Motor neuron (in vitro differentiated cells): ENCODE results near the gene PTPRM. TPM values are rescaled to one million over a fixed set of nuclear protein-coding genes. Genes with fewer than 3 reads are reported as not detected.
A peak's percentile ranks its signal among the peaks of the same experiment; 100 is the strongest.

Experiments
- ATAC-seq, 8 experiments: fragments of 200-7000 bp; cut with Tn5 transposase; replicated peaks in 6 of 8; 2 replicates each; pipeline ENCODE4 v1.8.0; 2021; ENCODE audit warnings: mild to moderate bottlenecking in 8 of 8, moderate library complexity in 8 of 8
- H3K27ac ChIP-seq, 2 donors: fragments of 250-450 bp; sonication (Bioruptor Pico); 2 replicates each; pipeline ENCODE4 v1.9.0; 2021; ENCODE audit warnings: antibody characterized with exemption in 2 of 2, mild to moderate bottlenecking in 2 of 2, moderate library complexity in 1 of 2
- H3K4me1 ChIP-seq, 2 donors: fragments of 250-450 bp; sonication (Bioruptor Pico); replicated peaks in 1 of 2; 2 replicates each; pipeline ENCODE4 v1.6.1; 2021; ENCODE audit warnings: antibody characterized with exemption in 2 of 2, mild to moderate bottlenecking in 2 of 2, moderate library complexity in 1 of 2
- H3K4me3 ChIP-seq, 5 donors: fragments of 250-450 bp; sonication (Bioruptor Pico); 2 replicates each; pipeline ENCODE4 v1.9.0; 2021; ENCODE audit warnings: antibody characterized with exemption in 5 of 5, mild to moderate bottlenecking in 5 of 5, moderate library complexity in 4 of 5
- WGBS, 10 experiments: fragments of 450-650 bp; shearing (Covaris generic); methylation state at CpG; one replicate each; pipeline ENCODE4 v1.0.0; 2022; 5-methylcytosine and 5-hydroxymethylcytosine counted together
- in situ Hi-C, 9 experiments: fragments of 400-800 bp; cut with MboI; loops; one replicate each; pipeline ENCODE4 v1.15.0; 2021; ENCODE audit warnings: low sequenced_read_pairs in 9 of 9, low pct_unique_long_range_greater_than_20kb in 2 of 9; ENCODE audit not compliant: unreplicated experiment in 9 of 9
- total RNA-seq, 8 experiments: library from RNA; unstranded; fragments of 300-600 nt; gene quantifications; 2 replicates each; pipeline versions ENCODE4 v1.2.3 to v1.2.4, GENCODE V29; 2022

PTPRM gene
- total RNA-seq, 8 experiments from 2014 or later = 12.9 to 106 (median 66.9) TPM

- ATAC-seq = no peak
- in situ Hi-C loops = no loop called here
- Histone ChIP-seq H3K27ac (no peak overlapping the region), H3K4me1 (peaks cover 21 to 23% of the 10 kb centered on the region in 2 donors), H3K4me3 (no peak overlapping the region)
- WGBS, 10 experiments = 0 to 100% (median 83%) methylated on average over 1 to 4 of the region's 4 CpGs; no CpG with 5 or more reads in 2 of the 10 experiments
Observed at GRCh38 chr18:8196238-8196637, 629.1 kb downstream of the PTPRM start.

DNA sequence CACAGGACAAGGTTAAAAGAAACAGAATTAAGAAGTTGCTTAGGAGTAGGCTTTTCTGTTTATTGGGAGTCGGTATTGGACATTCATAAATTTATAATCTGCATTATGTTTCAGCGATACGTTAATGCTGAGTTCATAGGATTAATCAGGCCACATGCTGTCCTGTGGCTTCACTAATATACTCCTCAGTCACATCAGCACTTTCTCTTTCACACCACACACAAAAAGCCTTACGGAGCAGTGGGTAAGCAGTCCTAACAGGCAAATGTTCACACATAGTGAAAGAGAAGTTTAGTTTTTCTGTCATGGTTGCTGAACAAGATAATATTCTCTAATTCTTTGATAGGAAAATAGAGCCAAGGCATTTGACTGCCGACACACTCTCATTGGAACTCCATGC lies 630.4 kb downstream of the PTPRM start:
- ATAC-seq = no peak
- in situ Hi-C loops = no loop called here
- Histone ChIP-seq H3K4me1 (peaks cover 21 to 23% of the 10 kb centered on the region in 2 donors), H3K27ac (no peak overlapping the region), H3K4me3 (no peak overlapping the region)
- WGBS, 10 experiments = 80 to 100% (median 96%) methylated on average over 1 to 5 of the region's 5 CpGs; no CpG with 5 or more reads in 2 of the 10 experiments

DNA sequence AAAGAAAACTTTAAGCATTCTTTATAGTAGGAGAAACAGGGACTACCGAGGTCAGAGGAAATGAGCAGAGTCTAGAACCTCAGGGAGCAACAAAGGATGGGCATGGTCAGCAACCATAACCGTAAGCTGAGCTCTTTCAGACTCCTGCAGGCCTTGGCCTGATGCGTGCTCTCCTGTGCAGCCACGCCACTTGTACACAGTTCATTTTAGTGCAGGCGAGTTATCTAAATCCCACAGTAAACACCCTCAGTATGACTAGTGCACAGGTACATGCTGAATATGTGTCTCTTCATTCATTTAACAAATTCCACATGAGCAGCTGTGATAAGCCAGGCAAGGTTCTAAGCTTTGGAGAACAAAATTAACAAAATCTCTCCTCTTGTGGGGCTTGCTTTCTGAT lies 640.9 kb downstream of the PTPRM start:
- ATAC-seq = no peak
- 90 to 100% (median 100%) methylated on average over 1 to 5 of the region's 5 CpGs; no CpG with 5 or more reads in 1 of the 10 experiments for WGBS, 10 experiments
- Histone ChIP-seq H3K4me3 (no peak overlapping the region), H3K4me1 (peaks cover 0 to 4% of the 10 kb centered on the region in 2 donors), H3K27ac (no peak overlapping the region)
- in situ Hi-C loops = no loop called here

GRCh38 chr18:8208716-8209115 lies 641.6 kb downstream of the PTPRM start:
- Histone ChIP-seq H3K27ac (no peak overlapping the region), H3K4me1 (peaks cover 0 to 4% of the 10 kb centered on the region in 2 donors), H3K4me3 (no peak overlapping the region)
- WGBS, 10 experiments = 0 to 100% (median 63%) methylated on average over 1 to 6 of the region's 6 CpGs; no CpG with 5 or more reads in 1 of the 10 experiments
- no peak for ATAC-seq
- in situ Hi-C loops = no loop called here

DNA sequence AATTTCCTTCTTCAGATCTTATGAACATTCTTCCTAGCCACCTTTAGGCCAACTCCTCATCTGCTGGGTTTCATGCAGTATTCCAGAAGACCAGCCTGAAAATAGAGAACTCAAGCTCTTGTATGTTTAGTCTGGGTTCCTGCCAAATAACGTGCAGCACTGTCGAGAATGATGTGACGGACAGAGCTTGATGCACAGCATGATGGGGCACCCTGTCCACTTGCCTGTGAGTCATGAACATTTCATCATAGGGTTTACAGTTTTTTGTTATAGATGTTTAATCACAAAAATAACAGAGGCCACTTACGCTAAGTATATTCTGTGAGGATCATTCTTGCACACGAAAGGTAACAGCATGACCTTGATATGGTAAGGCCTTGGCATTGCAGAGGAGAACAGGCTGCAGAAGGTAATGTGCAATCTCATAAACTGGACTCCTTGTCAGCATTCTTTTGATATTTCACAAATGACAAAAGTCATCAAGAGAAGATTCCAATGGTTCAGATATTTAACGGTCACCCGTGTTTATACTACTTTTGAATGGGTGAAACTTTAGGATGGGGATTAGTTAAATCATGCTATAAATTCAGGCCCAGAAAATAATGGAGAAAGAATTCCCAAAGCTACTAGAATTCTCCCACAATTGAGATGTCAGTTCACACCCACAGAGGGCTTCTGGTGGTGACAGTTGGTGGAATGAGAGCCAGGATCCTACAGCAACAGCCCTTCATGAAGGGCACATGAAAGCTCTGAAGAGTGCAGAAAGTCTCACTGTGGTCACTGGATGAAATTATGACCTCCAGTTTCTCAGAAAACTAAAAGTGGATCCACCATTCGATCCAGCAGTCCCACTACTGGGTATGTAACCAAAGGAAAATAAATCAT lies 646.0 kb downstream of the PTPRM start:
- H3K4me1 ChIP-seq = peaks cover 13 to 18% of the 10 kb centered on the region in 2 donors
- no peak overlapping the region for H3K4me3 ChIP-seq
- in situ Hi-C loops = no loop called here
- peak in 2 of 8 experiments; percentile 57 to 67 for ATAC-seq
- no peak overlapping the region for H3K27ac ChIP-seq
- WGBS, 10 experiments = 7 to 94% (median 80%) methylated on average over 2 to 8 of the region's 8 CpGs; no CpG with 5 or more reads in 1 of the 10 experiments

GRCh38 chr18:8215741-8216140 lies 648.6 kb downstream of the PTPRM start:
- WGBS, 10 experiments = 50 to 97% (median 65%) methylated on average over 1 to 2 of the region's 2 CpGs; no CpG with 5 or more reads in 1 of the 10 experiments
- Histone ChIP-seq H3K4me1 (peaks cover 22 to 25% of the 10 kb centered on the region in 2 donors), H3K27ac (no peak overlapping the region), H3K4me3 (no peak overlapping the region)
- in situ Hi-C loops = no loop called here
- no peak for ATAC-seq

DNA sequence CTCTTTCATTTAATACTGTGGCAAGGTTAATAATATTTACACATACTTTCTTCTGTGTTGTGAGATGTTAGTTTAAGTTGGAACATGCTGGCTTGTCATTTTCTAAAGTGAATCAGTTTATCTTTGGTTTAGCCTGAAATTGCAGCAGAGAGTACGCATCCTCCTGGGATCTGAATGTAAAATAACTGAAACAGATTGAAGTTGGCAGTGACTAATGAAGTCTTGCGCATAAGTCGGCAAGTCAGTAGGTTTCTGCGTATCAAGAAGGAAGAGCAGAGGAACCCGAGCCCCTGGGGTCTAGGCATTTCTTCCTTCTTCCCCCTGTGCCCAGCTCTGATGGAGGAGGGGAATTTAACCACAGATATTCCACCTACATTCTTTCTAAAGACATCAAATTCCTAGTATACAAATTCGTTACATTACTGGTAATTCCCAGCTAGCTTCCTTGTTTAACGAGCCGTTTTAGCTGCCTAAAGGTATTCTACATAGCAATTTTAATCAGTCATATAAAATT lies 650.0 kb downstream of the PTPRM start:
- Histone ChIP-seq H3K4me3 (no peak overlapping the region), H3K4me1 (peaks cover 25 to 30% of the 10 kb centered on the region in 2 donors), H3K27ac (no peak overlapping the region)
- in situ Hi-C loops = no loop called here
- 10 to 100% (median 43%) methylated on average over 1 to 8 of the region's 8 CpGs; no CpG with 5 or more reads in 1 of the 10 experiments for WGBS, 10 experiments
- peak in 4 of 8 experiments; percentile 31 to 82 (median 66) for ATAC-seq

DNA sequence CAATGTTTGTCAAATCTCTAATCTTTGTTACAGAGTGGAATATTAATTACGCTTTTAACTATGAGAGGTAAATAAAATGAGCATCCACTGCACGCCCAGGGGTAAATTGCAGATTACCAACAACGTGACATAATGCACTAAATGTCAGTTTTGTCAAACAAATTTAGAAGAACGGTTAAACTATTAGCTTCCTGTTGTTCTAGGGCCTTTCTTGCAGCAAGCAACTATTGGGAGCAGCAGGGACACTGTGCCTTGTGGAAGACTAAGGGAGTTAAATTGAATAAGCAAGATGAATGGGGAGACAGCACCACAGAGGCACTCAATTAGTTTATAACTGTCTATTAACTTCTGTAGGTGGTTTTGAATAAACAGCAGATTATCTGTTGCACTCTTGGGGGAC lies 651.1 kb downstream of the PTPRM start:
- H3K27ac ChIP-seq = no peak overlapping the region
- 5 to 100% (median 39%) methylated on average over 2 to 4 of the region's 4 CpGs; no CpG with 5 or more reads in 1 of the 10 experiments for WGBS, 10 experiments
- peak in 5 of 8 experiments; percentile 27 to 59 (median 42) for ATAC-seq
- H3K4me3 ChIP-seq = no peak overlapping the region
- peaks cover 25 to 30% of the 10 kb centered on the region in 2 donors for H3K4me1 ChIP-seq
- in situ Hi-C loops = no loop called here

DNA sequence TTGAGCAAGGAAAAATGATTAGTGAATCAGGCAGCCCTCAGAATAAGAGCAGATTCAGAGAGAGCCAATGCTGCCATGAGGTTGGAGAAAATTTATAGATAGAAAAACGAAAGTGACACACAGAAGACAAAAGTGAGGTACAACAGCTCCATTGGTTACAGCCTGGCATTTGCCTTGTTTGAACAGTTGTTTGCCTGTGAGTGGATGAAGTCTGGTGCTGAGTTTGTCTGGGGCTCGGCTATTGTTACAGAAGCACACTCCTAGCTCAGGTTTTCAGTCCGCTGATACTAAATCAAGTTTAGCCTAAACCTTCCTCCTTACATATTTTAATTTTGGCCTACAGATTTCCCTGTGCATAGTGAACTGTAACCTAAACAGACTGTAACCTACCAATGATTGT lies 654.3 kb downstream of the PTPRM start:
- in situ Hi-C loops = no loop called here
- no peak overlapping the region for H3K27ac ChIP-seq
- H3K4me1 ChIP-seq = peaks cover 24 to 30% of the 10 kb centered on the region in 2 donors
- peak in 3 of 8 experiments; percentile 44 to 96 (median 46) for ATAC-seq
- H3K4me3 ChIP-seq = no peak overlapping the region
- 33 to 100% (median 83%) methylated on average over 1 to 3 of the region's 3 CpGs; no CpG with 5 or more reads in 3 of the 10 experiments for WGBS, 10 experiments

DNA sequence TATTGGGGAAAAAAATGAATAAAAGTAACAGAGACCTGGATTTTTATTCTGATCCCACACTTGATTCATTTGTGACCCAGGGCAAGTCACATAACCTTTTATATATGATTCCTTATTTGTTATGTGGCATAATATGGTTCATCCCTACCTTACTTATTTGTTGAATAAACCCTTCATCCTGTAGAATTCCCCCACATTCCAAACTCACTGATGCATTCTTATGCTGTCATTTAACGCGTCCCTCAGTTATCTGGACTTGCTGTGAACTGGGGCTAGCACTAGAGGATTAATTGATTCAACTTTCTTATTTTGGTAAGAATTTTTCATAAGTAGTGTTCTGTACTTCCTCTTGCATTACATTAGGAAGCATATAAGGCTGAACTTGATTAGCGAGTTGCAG lies 657.5 kb downstream of the PTPRM start:
- H3K4me3 ChIP-seq = no peak overlapping the region
- peaks cover 0 to 8% of the 10 kb centered on the region in 2 donors for H3K4me1 ChIP-seq
- no peak for ATAC-seq
- no peak overlapping the region for H3K27ac ChIP-seq
- in situ Hi-C loops = no loop called here
- 80 to 100% (median 93%) methylated on average over 1 to 3 of the region's 3 CpGs; no CpG with 5 or more reads in 1 of the 10 experiments for WGBS, 10 experiments

DNA sequence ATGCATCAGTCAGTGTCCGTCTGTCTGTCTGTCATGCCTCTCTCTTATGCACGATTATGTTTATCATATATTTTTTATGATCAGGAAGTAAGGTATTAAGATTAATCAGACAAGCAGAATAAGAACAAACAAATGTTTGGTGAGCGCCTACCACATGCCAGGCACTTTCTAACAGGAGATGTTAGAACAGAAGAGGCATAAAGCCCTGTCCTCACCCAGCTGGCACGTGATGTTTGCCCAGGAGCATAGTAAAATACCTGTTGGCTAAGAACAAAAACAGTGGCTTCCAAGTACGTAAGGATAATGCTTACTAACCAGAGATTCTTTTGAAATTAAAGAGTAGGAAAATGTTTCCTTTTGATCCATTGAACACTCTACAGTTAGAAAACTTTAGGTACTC lies 661.9 kb downstream of the PTPRM start:
- in situ Hi-C loops = no loop called here
- 84 to 100% (median 90%) methylated on average over 2 to 5 of the region's 5 CpGs; no CpG with 5 or more reads in 2 of the 10 experiments for WGBS, 10 experiments
- H3K4me1 ChIP-seq = peaks cover 0 to 13% of the 10 kb centered on the region in 2 donors
- H3K27ac ChIP-seq = no peak overlapping the region
- no peak overlapping the region for H3K4me3 ChIP-seq
- no peak for ATAC-seq

DNA sequence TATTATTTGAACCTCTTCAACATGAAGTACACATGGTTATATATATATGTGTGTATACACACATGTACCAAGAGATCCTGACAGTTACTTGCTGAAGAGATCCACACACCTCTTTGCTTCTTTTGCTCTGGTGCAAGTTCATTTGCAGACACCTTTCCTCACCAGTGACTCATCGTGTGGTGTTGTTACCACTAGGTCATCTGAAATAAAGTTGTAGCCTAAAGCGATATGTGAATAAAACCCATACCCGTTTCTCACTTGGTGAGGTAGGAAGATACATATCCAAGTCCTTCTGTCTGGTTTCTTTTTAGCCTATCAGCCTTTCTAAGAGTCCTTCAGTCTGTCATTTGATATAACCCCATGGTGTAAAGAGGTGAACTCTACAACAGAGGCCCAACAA lies 662.7 kb downstream of the PTPRM start:
- WGBS, 10 experiments = 61 to 100% (median 80%) methylated on average over 1 to 3 of the region's 3 CpGs; no CpG with 5 or more reads in 2 of the 10 experiments
- H3K4me3 ChIP-seq = no peak overlapping the region
- no peak overlapping the region for H3K27ac ChIP-seq
- ATAC-seq = peak in 2 of 8 experiments; percentile 27 to 60
- in situ Hi-C loops = no loop called here
- peaks cover 0 to 13% of the 10 kb centered on the region in 2 donors for H3K4me1 ChIP-seq

GRCh38 chr18:8231316-8231715 lies 664.2 kb downstream of the PTPRM start:
- ATAC-seq = no peak
- Histone ChIP-seq H3K27ac (no peak overlapping the region), H3K4me3 (no peak overlapping the region), H3K4me1 (peaks cover 0 to 18% of the 10 kb centered on the region in 2 donors)
- 20 to 98% (median 90%) methylated on average over 1 to 5 of the region's 5 CpGs for WGBS, 10 experiments
- in situ Hi-C loops = no loop called here
